Left renal pelvis (tissue), 4 donors: Measurements from ENCODE around the gene SELENBP1. TPM values are rescaled to one million over a fixed set of nuclear protein-coding genes. Genes with fewer than 3 reads are reported as not detected.
A peak's percentile ranks its signal among the peaks of the same experiment; 100 is the strongest.
"Not testable (repeated sequence)": the region's sequence is repeated elsewhere in the genome, so short reads cannot be mapped to it uniquely, and the experiment has no call there.

Source experiments
- DNase-seq, 4 donors: peaks; one replicate each; pipeline ENCODE4 v3.0.0-alpha.2; 2013; ENCODE audit warnings: low read depth in 4 of 4, low spot score in 3 of 4
- polyA plus RNA-seq, 4 donors: library from polyadenylated mRNA; unstranded; fragments of 120-200 nt; gene quantifications; one replicate each; pipeline ENCODE4 v1.2.1, GENCODE V29; 2013; ENCODE audit not compliant: insufficient read length in 4 of 4

SELENBP1 gene
- polyA plus RNA-seq, result 100 to 1,000 TPM in 1 of 4 donors, 10 to 100 TPM in 3; 44.2 to 104 (median 51.2) TPM

- DNase-seq, result peak; percentile 60 to 72 (median 65)
Observed at GRCh38 chr1:151372058-151372934, at the start of gene SELENBP1. TSS of gene SELENBP1 (minus strand) at chr1:151372705. CDS start at chr1:151372641, 64 bp downstream.

- DNase-seq, result no peak
Observed at GRCh38 chr1:151419819-151420218, 47.3 kb upstream of the SELENBP1 start.

GRCh38 chr1:151418081-151418480 lies 45.6 kb upstream of the SELENBP1 start:
- no peak for DNase-seq

GRCh38 chr1:151416231-151416630 lies 43.7 kb upstream of the SELENBP1 start:
- DNase-seq, result no peak

GRCh38 chr1:151411884-151412283 lies 39.4 kb upstream of the SELENBP1 start:
- no peak for DNase-seq

GRCh38 chr1:151408891-151409290 lies 36.4 kb upstream of the SELENBP1 start:
- DNase-seq, result no peak

- no peak for DNase-seq
Observed at GRCh38 chr1:151407304-151407703, 34.8 kb upstream of the SELENBP1 start.

- DNase-seq, result no peak
Observed at GRCh38 chr1:151406176-151406575, 33.7 kb upstream of the SELENBP1 start.

- DNase-seq, result no peak
Observed at GRCh38 chr1:151405187-151405951, 32.9 kb upstream of the SELENBP1 start.

GRCh38 chr1:151403612-151404011 lies 31.1 kb upstream of the SELENBP1 start:
- no peak for DNase-seq

GRCh38 chr1:151402764-151403163 lies 30.3 kb upstream of the SELENBP1 start:
- DNase-seq, result no peak

GRCh38 chr1:151401860-151402259 lies 29.4 kb upstream of the SELENBP1 start:
- no peak for DNase-seq

GRCh38 chr1:151401125-151401788 lies 28.8 kb upstream of the SELENBP1 start:
- no peak for DNase-seq

- peak; percentile 87 to 93 (median 88) for DNase-seq
Observed at GRCh38 chr1:151399324-151400171, 27.0 kb upstream of the SELENBP1 start, which contains the start of gene PSMB4. TSS of gene PSMB4 (plus strand) at chr1:151399573. CDS start at chr1:151399588, 15 bp downstream.

GRCh38 chr1:151396265-151396664 lies 23.8 kb upstream of the SELENBP1 start:
- not testable (repeated sequence) for DNase-seq

- no peak for DNase-seq
Observed at GRCh38 chr1:151393583-151393982, 21.1 kb upstream of the SELENBP1 start.

- DNase-seq, result no peak
Observed at GRCh38 chr1:151391079-151391563, 18.6 kb upstream of the SELENBP1 start.

- not testable (repeated sequence) for DNase-seq
Observed at GRCh38 chr1:151390221-151391078, 17.9 kb upstream of the SELENBP1 start.

- DNase-seq, result no peak
Observed at GRCh38 chr1:151386002-151386401, 13.5 kb upstream of the SELENBP1 start.
